NB4 (cell line): Measurements from ENCODE around the gene THUMPD2.
"Not testable (repeated sequence)": the region's sequence is repeated elsewhere in the genome, so short reads cannot be mapped to it uniquely, and the experiment has no call there.

ENCODE experiments used
- DNase-seq: peaks from one replicate; pipeline ENCODE4 v3.0.0; 2010; ENCODE audit warnings: low read depth
- H3K4me3 ChIP-seq: one replicate; pipeline ENCODE4 v1.5.1; 2011; ENCODE audit warnings: mild to moderate bottlenecking, low read depth, low read length, moderate library complexity
- CTCF ChIP-seq: IDR thresholded peaks from one replicate; pipeline ENCODE4 v1.5.1; 2012; ENCODE audit warnings: low read depth, low read length
- MAX ChIP-seq: IDR thresholded peaks from 2 replicates; pipeline ENCODE4 v1.6.1; 2011; ENCODE audit warnings: low read depth, low read length
- MYC ChIP-seq: IDR thresholded peaks from 2 replicates; pipeline ENCODE4 v1.6.1; 2011; ENCODE audit warnings: low read depth, low read length
- POLR2A ChIP-seq: IDR thresholded peaks from 2 replicates; pipeline ENCODE4 v1.6.1; 2011; ENCODE audit warnings: mild to moderate bottlenecking; ENCODE audit not compliant: insufficient read length; ENCODE audit errors: extremely low read depth

Gene THUMPD2

GRCh38 chr2:39800752-39801151, 21.7 kb upstream of the THUMPD2 start:
- no peak for DNase-seq
- H3K4me3 ChIP-seq: no peak overlapping the region
- TF ChIP-seq POLR2A (no peak), CTCF (no peak), MYC (no peak), MAX (no peak)

GRCh38 chr2:39796134-39796533, 17.1 kb upstream of the THUMPD2 start:
- TF ChIP-seq MAX (no peak), CTCF (no peak), MYC (no peak), POLR2A (no peak)
- no peak for DNase-seq
- no peak overlapping the region for H3K4me3 ChIP-seq

GRCh38 chr2:39790216-39790818, 11.3 kb upstream of the THUMPD2 start:
- DNase-seq, H3K4me3 ChIP-seq: not testable (repeated sequence)

GRCh38 chr2:39787950-39788349, 8.9 kb upstream of the THUMPD2 start:
- DNase-seq: no peak
- TF ChIP-seq MAX: no peak
- TF ChIP-seq POLR2A: no peak
- no peak for TF ChIP-seq CTCF
- TF ChIP-seq MYC: no peak
- no peak overlapping the region for H3K4me3 ChIP-seq

GRCh38 chr2:39786761-39787522, 7.9 kb upstream of the THUMPD2 start:
- DNase-seq: no peak
- TF ChIP-seq MAX: no peak
- no peak for TF ChIP-seq MYC
- TF ChIP-seq CTCF: no peak
- no peak for TF ChIP-seq POLR2A
- H3K4me3 ChIP-seq: no peak overlapping the region

GRCh38 chr2:39782591-39782990, 3.5 kb upstream of the THUMPD2 start:
- no peak for DNase-seq
- TF ChIP-seq CTCF (no peak), POLR2A (no peak), MAX (no peak), MYC (no peak)
- no peak overlapping the region for H3K4me3 ChIP-seq
